OCI-LY1 (cell line): ENCODE results near the gene ACYP1.

Experiments used
- H2AFZ ChIP-seq: fragments of 200-600 bp; sonication (generic), shearing (Covaris generic); 2 replicates; pipeline ENCODE4 v1.6.0; 2014; ENCODE audit warnings: antibody characterized with exemption, mild to moderate bottlenecking, low read length
- H3F3A ChIP-seq: fragments of 200-600 bp; sonication (generic), shearing (Covaris generic); 2 replicates; pipeline ENCODE4 v1.6.0; 2014; ENCODE audit warnings: mild to moderate bottlenecking, antibody characterized with exemption, low read length, moderate library complexity; ENCODE audit not compliant: insufficient read depth
- H3K27ac ChIP-seq: fragments of 200-600 bp; sonication (generic); 2 replicates; pipeline ENCODE4 v1.5.1; 2014; ENCODE audit warnings: low read length, mixed run types, mild to moderate bottlenecking, low read depth; ENCODE audit not compliant: poor library complexity, severe bottlenecking
- H3K27me3 ChIP-seq: fragments of 200-600 bp; sonication (generic); 2 replicates; pipeline ENCODE4 v1.6.0; 2014; ENCODE audit warnings: antibody characterized with exemption, mild to moderate bottlenecking, low read length, moderate library complexity; ENCODE audit not compliant: insufficient read depth
- H3K36me3 ChIP-seq: fragments of 200-600 bp; sonication (generic); 2 replicates; pipeline ENCODE4 v1.6.1; 2014; ENCODE audit warnings: mild to moderate bottlenecking, antibody characterized with exemption, low read length, moderate library complexity, mixed read lengths; ENCODE audit not compliant: insufficient read depth
- H3K4me1 ChIP-seq: fragments of 200-600 bp; sonication (generic); 2 replicates; pipeline ENCODE4 v1.5.1; 2014; ENCODE audit warnings: mild to moderate bottlenecking, low read length, moderate library complexity; ENCODE audit not compliant: insufficient read depth, severe bottlenecking
- H3K4me2 ChIP-seq: fragments of 200-600 bp; sonication (generic), shearing (Covaris generic); 2 replicates; pipeline ENCODE4 v1.6.1; 2014; ENCODE audit warnings: low read length
- H3K4me3 ChIP-seq: fragments of 200-600 bp; sonication (generic); 2 replicates; pipeline ENCODE4 v1.5.1; 2014; ENCODE audit warnings: low read length, low read depth, mild to moderate bottlenecking, mixed read lengths; ENCODE audit not compliant: poor library complexity, severe bottlenecking
- H3K79me2 ChIP-seq: fragments of 200-600 bp; shearing (Covaris generic); 2 replicates; pipeline ENCODE4 v1.6.1; 2016; ENCODE audit warnings: mixed run types, low read length, mixed read lengths; ENCODE audit not compliant: insufficient read depth
- H3K9ac ChIP-seq: fragments of 200-600 bp; sonication (generic), shearing (Covaris generic); 2 replicates; pipeline ENCODE4 v1.6.1; 2014; ENCODE audit warnings: mild to moderate bottlenecking, low read length, mixed read lengths
- H3K9me2 ChIP-seq: fragments of 200-600 bp; sonication (generic), shearing (Covaris generic); 2 replicates; pipeline ENCODE4 v1.6.1; 2014; ENCODE audit warnings: low read depth, mild to moderate bottlenecking, low read length, mixed read lengths
- H3K9me3 ChIP-seq: fragments of 200-600 bp; shearing (Covaris generic); 2 replicates; pipeline ENCODE4 v1.6.1; 2014; ENCODE audit warnings: low read length, mixed read lengths
- H4K20me1 ChIP-seq: fragments of 200-600 bp; sonication (generic), shearing (Covaris generic); 2 replicates; pipeline ENCODE4 v1.6.0; 2016; ENCODE audit warnings: mild to moderate bottlenecking, low read length; ENCODE audit not compliant: insufficient read depth
- CTCF ChIP-seq: fragments of 200-600 bp; sonication (generic), shearing (Covaris generic); IDR thresholded peaks from 2 replicates; pipeline ENCODE4 v1.5.1; 2017; ENCODE audit warnings: mild to moderate bottlenecking, antibody characterized with exemption, low read length, moderate library complexity, mixed read lengths
- EZH2 ChIP-seq: fragments of 200-600 bp; sonication (generic), shearing (Covaris generic); IDR thresholded peaks from 2 replicates; pipeline ENCODE4 v1.8.0; 2017; ENCODE audit warnings: borderline replicate concordance, mixed run types, mild to moderate bottlenecking, antibody characterized with exemption, low read length, moderate library complexity, mixed read lengths

ACYP1 gene

GRCh38 chr14:75070383-75070782 lies 6.6 kb upstream of the ACYP1 start:
- H3K9me3 ChIP-seq, result no peaks in the 10 kb centered on the region
- H3F3A ChIP-seq, result no peaks in the 10 kb centered on the region
- H3K9ac ChIP-seq, result peak overlapping the region; percentile 81; the same call in 1 of the 2 replicates
- H3K36me3 ChIP-seq, result no peaks in the 10 kb centered on the region
- TF ChIP-seq CTCF (no peak), EZH2 (no peak)
- no peak overlapping the region for H2AFZ ChIP-seq
- H3K27ac ChIP-seq, result no peak overlapping the region
- H3K4me1 ChIP-seq, result peaks cover 29% of the 10 kb centered on the region
- H3K9me2 ChIP-seq, result no peaks in the 10 kb centered on the region
- no peaks in the 10 kb centered on the region for H3K27me3 ChIP-seq
- peak overlapping the region; percentile 74 for H3K4me3 ChIP-seq
- H3K79me2 ChIP-seq, result no peaks in the 10 kb centered on the region
- peak overlapping the region; percentile 98 for H3K4me2 ChIP-seq
- no peaks in the 10 kb centered on the region for H4K20me1 ChIP-seq

- H3K9ac ChIP-seq, result peak overlapping the region; percentile 81
- H4K20me1 ChIP-seq, result no peaks in the 10 kb centered on the region
- no peak overlapping the region for H3K27ac ChIP-seq
- no peaks in the 10 kb centered on the region for H3K27me3 ChIP-seq
- H3K79me2 ChIP-seq, result no peaks in the 10 kb centered on the region
- no peaks in the 10 kb centered on the region for H3F3A ChIP-seq
- H3K4me2 ChIP-seq, result peak overlapping the region; percentile 98
- H3K36me3 ChIP-seq, result no peaks in the 10 kb centered on the region
- peak overlapping the region; percentile 74 for H3K4me3 ChIP-seq
- H2AFZ ChIP-seq, result peak overlapping the region; percentile 54; the same call in 1 of the 2 replicates
- no peaks in the 10 kb centered on the region for H3K9me2 ChIP-seq
- peaks cover 29% of the 10 kb centered on the region for H3K4me1 ChIP-seq
- TF ChIP-seq CTCF (no peak), EZH2 (no peak)
- no peaks in the 10 kb centered on the region for H3K9me3 ChIP-seq
Measured at GRCh38 chr14:75069811-75070145, 6.0 kb upstream of the ACYP1 start.

GRCh38 chr14:75069121-75069810 lies 5.4 kb upstream of the ACYP1 start, which contains the start of gene ZC2HC1C:
Gene ZC2HC1C (plus strand): TSS chr14:75069641. CDS start chr14:75070574, 933 bp downstream.
- Histone ChIP-seq H3K36me3 (no peaks in the 10 kb centered on the region), H3K4me2 (peak within 1 kb of the TSS; percentile 98), H3K27me3 (no peaks in the 10 kb centered on the region), H3K4me1 (peaks cover 30% of the 10 kb centered on the region), H3K4me3 (peak within 1 kb of the TSS; percentile 74), H3F3A (no peaks in the 10 kb centered on the region), H3K9me3 (no peaks in the 10 kb centered on the region), H3K9ac (peak within 1 kb of the TSS; percentile 81), H2AFZ (peak within 1 kb of the TSS; percentile 54; the same call in 1 of the 2 replicates), H3K9me2 (no peaks in the 10 kb centered on the region), H4K20me1 (no peaks in the 10 kb centered on the region), H3K27ac (peak within 1 kb of the TSS; percentile 39), H3K79me2 (no peaks in the 10 kb centered on the region)
- TF ChIP-seq CTCF, result no peak
- no peak for TF ChIP-seq EZH2
